Measurements from ENCODE around the gene TFF2.

TFF2 gene

GRCh38 chr21:42366292-42367010 is 15.7 kb upstream of the TFF2 start, which contains the start of gene TFF1:
Gene TFF1, minus strand, starts transcription at chr21:42366535. Its CDS starts 40 bp downstream, at chr21:42366495.
- no peak for DNase-seq (ENCODE audit: low read depth in 2 of 3, low spot score in 1 of 3)

- no peak for DNase-seq (ENCODE audit: low read depth in 2 of 3, low spot score in 1 of 3)
Measured at GRCh38 chr21:42365770-42366169, 15.0 kb upstream of the TFF2 start.

GRCh38 chr21:42364304-42364865 is 13.6 kb upstream of the TFF2 start:
- no peak for DNase-seq (ENCODE audit: low read depth in 2 of 3, low spot score in 1 of 3)

GRCh38 chr21:42363312-42363711 is 12.5 kb upstream of the TFF2 start:
- DNase-seq (ENCODE audit: low read depth in 2 of 3, low spot score in 1 of 3): no peak

- DNase-seq (ENCODE audit: low read depth in 2 of 3, low spot score in 1 of 3): no peak
Measured at GRCh38 chr21:42362700-42363099, 11.9 kb upstream of the TFF2 start.

- no peak for DNase-seq (ENCODE audit: low read depth in 2 of 3, low spot score in 1 of 3)
Measured at GRCh38 chr21:42362198-42362597, 11.4 kb upstream of the TFF2 start.

GRCh38 chr21:42361286-42361685 is 10.5 kb upstream of the TFF2 start:
- DNase-seq (ENCODE audit: low read depth in 2 of 3, low spot score in 1 of 3): no peak

- no peak for DNase-seq (ENCODE audit: low read depth in 2 of 3, low spot score in 1 of 3)
Measured at GRCh38 chr21:42360317-42360716, 9.5 kb upstream of the TFF2 start.

GRCh38 chr21:42358937-42359336 is 8.1 kb upstream of the TFF2 start:
- DNase-seq (ENCODE audit: low read depth in 2 of 3, low spot score in 1 of 3): no peak

GRCh38 chr21:42358261-42358660 is 7.5 kb upstream of the TFF2 start:
- no peak for DNase-seq (ENCODE audit: low read depth in 2 of 3, low spot score in 1 of 3)

- DNase-seq (ENCODE audit: low read depth in 2 of 3, low spot score in 1 of 3): no peak
Measured at GRCh38 chr21:42357307-42357706, 6.5 kb upstream of the TFF2 start.

GRCh38 chr21:42356650-42357049 is 5.9 kb upstream of the TFF2 start:
- no peak for DNase-seq (ENCODE audit: low read depth in 2 of 3, low spot score in 1 of 3)

- DNase-seq (ENCODE audit: low read depth in 2 of 3, low spot score in 1 of 3): no peak
Measured at GRCh38 chr21:42356046-42356445, 5.3 kb upstream of the TFF2 start.

- DNase-seq (ENCODE audit: low read depth in 2 of 3, low spot score in 1 of 3): no peak
Measured at GRCh38 chr21:42353623-42354022, 2.8 kb upstream of the TFF2 start.

- no peak for DNase-seq (ENCODE audit: low read depth in 2 of 3, low spot score in 1 of 3)
Measured at GRCh38 chr21:42352441-42353095, 1.8 kb upstream of the TFF2 start.

GRCh38 chr21:42351626-42352440 is 1.0 kb upstream of the TFF2 start:
- DNase-seq (ENCODE audit: low read depth in 2 of 3, low spot score in 1 of 3): no peak

GRCh38 chr21:42350318-42350910 is 380 bp downstream of the TFF2 start:
- DNase-seq (ENCODE audit: low read depth in 2 of 3, low spot score in 1 of 3): no peak

GRCh38 chr21:42349420-42350317 is 1.1 kb downstream of the TFF2 start:
- no peak for DNase-seq (ENCODE audit: low read depth in 2 of 3, low spot score in 1 of 3)

- DNase-seq (ENCODE audit: low read depth in 2 of 3, low spot score in 1 of 3): no peak
Measured at GRCh38 chr21:42348762-42349161, 2.0 kb downstream of the TFF2 start.
